Thyroid gland (tissue), 4 donors: ENCODE data around the gene TESK2. TPM values are rescaled to one million over a fixed set of nuclear protein-coding genes. Genes with fewer than 3 reads are reported as not detected.

Experiments used
- DNase-seq, 2 donors: peaks; one replicate each; pipeline ENCODE4 v3.0.0-alpha.2; 2019
- H3K27ac ChIP-seq, 3 donors: fragments of 200-600 bp; sonication (generic); 1 replicate in 2 of 3; 2 replicates in 1 of 3; pipeline ENCODE4 v1.5.1; 2016 to 2019; ENCODE audit warnings: mild to moderate bottlenecking in 1 of 3, moderate library complexity in 1 of 3
- H3K27me3 ChIP-seq: fragments of 200-600 bp; sonication (generic); one replicate; pipeline ENCODE4 v1.5.1; 2019
- H3K36me3 ChIP-seq, 2 donors: fragments of 200-600 bp; sonication (generic); one replicate each; pipeline ENCODE4 v1.5.1; 2016 to 2019
- H3K4me1 ChIP-seq, 2 donors: fragments of 200-600 bp; sonication (generic); one replicate each; pipeline ENCODE4 v1.5.1; 2017 to 2019
- H3K4me3 ChIP-seq, 3 donors: fragments of 200-600 bp; sonication (generic); replicated peaks in 1 of 3; 1 replicate in 2 of 3; 2 replicates in 1 of 3; pipeline ENCODE4 v1.5.1; 2016; ENCODE audit warnings: mild to moderate bottlenecking in 1 of 3
- H3K9me3 ChIP-seq: fragments of 200-600 bp; sonication (generic); one replicate; pipeline ENCODE4 v1.5.1; 2017
- POLR2A ChIP-seq, 2 donors: fragments of 450-650 bp; IDR thresholded peaks; one replicate each; pipeline ENCODE4 v1.6.1; 2017; ENCODE audit warnings: antibody characterized with exemption in 2 of 2, mild to moderate bottlenecking in 2 of 2, moderate library complexity in 1 of 2
- WGBS, 2 donors: methylation state at CpG; one replicate each; pipeline ENCODE4 v1.1.5; 2017; 5-methylcytosine and 5-hydroxymethylcytosine counted together
- intact Hi-C: fragments of 100-400 bp; cut with DNase I; formaldehyde crosslinking; loops from one replicate; pipeline ENCODE4 v1.15.1; 2023
- total RNA-seq, 4 donors: library from RNA; depleted of rRNA; stranded (reverse); fragments of >200 nt; gene quantifications; one replicate each; pipeline ENCODE4 v1.2.3, GENCODE V29; 2016
- TF ChIP-seq, protein P1 (sequence below), 6 experiments: fragments of 200-600 bp in 3 of 6; fragments of 450-650 bp in 3 of 6; sonication (generic) in 3 of 6; IDR thresholded peaks; one replicate each; pipeline ENCODE4 v1.5.1; 2016 to 2019; ENCODE audit warnings: antibody characterized with exemption in 6 of 6, mild to moderate bottlenecking in 2 of 6, inconsistent platforms in 1 of 6, moderate library complexity in 1 of 6

TESK2 gene
- total RNA-seq, 4 donors from 2014 or later: 4.8 to 5.7 (median 5.5) TPM

DNA sequence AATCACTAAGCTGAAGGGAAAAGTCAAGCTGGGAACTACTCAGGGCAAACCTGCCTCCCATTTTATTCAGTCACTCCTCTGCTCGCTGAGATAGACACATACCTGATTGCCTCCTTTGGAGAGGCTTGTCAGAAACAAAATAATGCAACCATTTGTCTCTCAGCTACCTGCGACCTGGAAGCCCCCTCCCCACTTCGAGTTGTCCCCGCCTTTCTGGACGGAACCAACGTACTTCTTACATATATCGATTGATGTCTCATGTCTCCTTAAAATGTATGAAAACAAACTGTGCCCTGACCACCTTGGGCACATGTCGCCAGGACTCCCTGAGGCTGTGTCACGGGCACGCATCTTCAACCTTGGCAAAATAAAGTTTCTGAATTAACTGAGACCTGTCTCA is 185.7 kb downstream of the TESK2 start:
- Histone ChIP-seq H3K4me3 (no peak overlapping the region), H3K36me3 (no peaks in the 10 kb centered on the region), H3K9me3 (no peaks in the 10 kb centered on the region), H3K4me1 (peaks cover 8 to 13% of the 10 kb centered on the region in 2 donors), H3K27ac (peak overlapping the region in 1 of 3 donors; percentile 85), H3K27me3 (no peaks in the 10 kb centered on the region)
- no peak for TF ChIP-seq POLR2A (IDR thresholded peaks at IDR 0.05)
- TF ChIP-seq, protein P1, sequence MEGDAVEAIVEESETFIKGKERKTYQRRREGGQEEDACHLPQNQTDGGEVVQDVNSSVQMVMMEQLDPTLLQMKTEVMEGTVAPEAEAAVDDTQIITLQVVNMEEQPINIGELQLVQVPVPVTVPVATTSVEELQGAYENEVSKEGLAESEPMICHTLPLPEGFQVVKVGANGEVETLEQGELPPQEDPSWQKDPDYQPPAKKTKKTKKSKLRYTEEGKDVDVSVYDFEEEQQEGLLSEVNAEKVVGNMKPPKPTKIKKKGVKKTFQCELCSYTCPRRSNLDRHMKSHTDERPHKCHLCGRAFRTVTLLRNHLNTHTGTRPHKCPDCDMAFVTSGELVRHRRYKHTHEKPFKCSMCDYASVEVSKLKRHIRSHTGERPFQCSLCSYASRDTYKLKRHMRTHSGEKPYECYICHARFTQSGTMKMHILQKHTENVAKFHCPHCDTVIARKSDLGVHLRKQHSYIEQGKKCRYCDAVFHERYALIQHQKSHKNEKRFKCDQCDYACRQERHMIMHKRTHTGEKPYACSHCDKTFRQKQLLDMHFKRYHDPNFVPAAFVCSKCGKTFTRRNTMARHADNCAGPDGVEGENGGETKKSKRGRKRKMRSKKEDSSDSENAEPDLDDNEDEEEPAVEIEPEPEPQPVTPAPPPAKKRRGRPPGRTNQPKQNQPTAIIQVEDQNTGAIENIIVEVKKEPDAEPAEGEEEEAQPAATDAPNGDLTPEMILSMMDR (IDR thresholded peaks at IDR 0.05): no peak
- intact Hi-C loops: no loop called here
- DNase-seq: no peak
- 90 to 92% methylated on average over 10 of the region's 10 CpGs for WGBS, 2 donors

DNA sequence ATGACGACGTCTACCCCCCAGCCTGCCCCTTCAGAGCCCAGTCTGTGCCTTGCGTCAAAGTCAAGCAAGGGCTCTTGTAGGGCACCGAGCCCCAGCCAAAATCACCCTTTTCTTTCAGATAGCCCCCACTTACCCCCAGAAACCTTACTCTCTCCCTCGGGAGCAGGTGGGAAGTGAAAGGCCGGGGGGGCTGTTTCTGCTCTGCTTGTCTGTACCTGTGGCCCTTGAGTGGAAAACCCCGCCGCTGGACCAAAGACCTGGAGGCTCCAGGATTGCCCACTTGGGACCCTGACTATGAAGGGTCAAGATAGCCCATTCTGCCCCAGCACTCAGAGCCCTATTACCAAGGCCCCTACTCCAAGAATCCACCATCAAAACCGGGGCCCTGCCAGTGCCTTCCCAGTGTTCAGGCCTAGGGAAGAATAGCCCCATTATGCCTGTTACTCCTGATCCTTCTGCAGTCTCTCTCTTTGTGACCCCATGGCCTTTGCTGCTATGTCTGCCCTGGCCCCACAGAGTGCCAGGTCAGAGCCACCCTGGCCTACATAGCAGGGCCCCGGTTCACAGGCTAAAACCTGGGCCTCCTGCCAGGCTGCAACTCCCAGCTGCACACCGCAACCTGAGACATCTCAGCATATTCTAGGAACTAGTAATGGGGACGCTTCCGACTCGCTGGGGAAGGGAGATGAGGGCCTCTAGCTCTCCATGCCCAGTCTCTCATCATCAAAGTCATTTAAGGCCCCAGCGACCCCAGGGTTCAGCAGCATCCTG is 186.5 kb downstream of the TESK2 start:
- intact Hi-C loops: loop anchor here (5.0 kb wide), 1 partner anchor 188 kb away; the partner anchor contains the start of gene TESK2
- H3K4me3 ChIP-seq: peak overlapping the region; percentile 16 to 49 (median 47)
- WGBS, 2 donors: 23 to 42% methylated on average over 8 to 15 of the region's 15 CpGs
- TF ChIP-seq POLR2A (IDR thresholded peaks at IDR 0.05): no peak
- TF ChIP-seq, protein P1 (IDR thresholded peaks at IDR 0.05): no peak
- H3K27ac ChIP-seq: peak overlapping the region; percentile 85 to 88 (median 86)
- H3K27me3 ChIP-seq: no peaks in the 10 kb centered on the region
- H3K4me1 ChIP-seq: peaks cover 8 to 15% of the 10 kb centered on the region in 2 donors
- H3K9me3 ChIP-seq: no peaks in the 10 kb centered on the region
- DNase-seq: peak; percentile 64 to 70
- no peaks in the 10 kb centered on the region for H3K36me3 ChIP-seq

DNA sequence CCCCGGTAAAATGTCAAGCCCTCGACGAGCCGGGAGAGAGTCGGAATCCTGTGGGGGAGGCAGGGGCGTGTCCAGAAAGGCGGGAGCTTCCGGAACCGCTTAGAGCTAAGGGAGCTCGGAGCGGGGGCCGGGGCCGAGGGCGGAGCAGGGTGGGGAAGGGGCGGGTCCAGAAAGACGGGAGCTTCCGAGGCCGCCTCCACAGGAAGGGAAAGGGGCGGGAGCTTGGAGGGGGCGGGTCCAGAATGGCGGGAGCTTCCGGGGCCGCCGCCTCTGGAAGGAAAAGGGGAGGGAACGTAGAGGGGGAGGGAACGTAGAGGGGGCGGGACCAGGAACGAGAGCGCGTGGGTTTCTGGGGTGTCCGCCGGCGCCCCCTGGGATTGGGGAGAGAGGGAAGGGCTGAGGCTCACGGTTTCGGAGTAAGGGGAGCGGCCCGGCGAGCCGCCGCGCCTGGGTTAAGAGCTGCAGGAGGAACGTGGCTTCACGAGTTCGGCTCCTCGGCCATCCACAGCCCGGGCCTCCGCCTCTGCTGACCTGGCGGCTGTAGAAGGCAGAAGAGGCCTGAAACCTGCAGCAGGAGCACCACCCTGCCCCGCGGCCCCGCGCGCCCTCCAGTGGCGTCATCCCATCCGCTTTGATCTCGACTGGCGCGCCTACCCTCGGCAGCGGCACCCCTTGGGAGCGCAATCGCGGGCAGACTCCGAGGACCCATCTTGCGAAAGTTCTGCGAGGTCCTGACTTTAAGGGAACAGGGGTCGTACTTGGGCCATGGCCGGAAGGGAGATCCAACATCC is 187.2 kb downstream of the TESK2 start:
- no peaks in the 10 kb centered on the region for H3K9me3 ChIP-seq
- H3K4me3 ChIP-seq: peak overlapping the region; percentile 16 to 49 (median 47)
- intact Hi-C loops: loop anchor here (5.0 kb wide), 1 partner anchor 189 kb away; the partner anchor contains the start of gene TESK2
- peak; percentile 99 for DNase-seq
- no peaks in the 10 kb centered on the region for H3K36me3 ChIP-seq
- 0% methylated on average over 34 to 40 of the region's 68 CpGs for WGBS, 2 donors
- peaks cover 8 to 15% of the 10 kb centered on the region in 2 donors for H3K4me1 ChIP-seq
- H3K27ac ChIP-seq: peak overlapping the region; percentile 85 to 88 (median 86)
- TF ChIP-seq, protein P1 (IDR thresholded peaks at IDR 0.05): peak; percentile 22 to 77 (median 64)
- peak in 1 of 2 donors; percentile 77 for TF ChIP-seq POLR2A (IDR thresholded peaks at IDR 0.05)
- no peaks in the 10 kb centered on the region for H3K27me3 ChIP-seq

DNA sequence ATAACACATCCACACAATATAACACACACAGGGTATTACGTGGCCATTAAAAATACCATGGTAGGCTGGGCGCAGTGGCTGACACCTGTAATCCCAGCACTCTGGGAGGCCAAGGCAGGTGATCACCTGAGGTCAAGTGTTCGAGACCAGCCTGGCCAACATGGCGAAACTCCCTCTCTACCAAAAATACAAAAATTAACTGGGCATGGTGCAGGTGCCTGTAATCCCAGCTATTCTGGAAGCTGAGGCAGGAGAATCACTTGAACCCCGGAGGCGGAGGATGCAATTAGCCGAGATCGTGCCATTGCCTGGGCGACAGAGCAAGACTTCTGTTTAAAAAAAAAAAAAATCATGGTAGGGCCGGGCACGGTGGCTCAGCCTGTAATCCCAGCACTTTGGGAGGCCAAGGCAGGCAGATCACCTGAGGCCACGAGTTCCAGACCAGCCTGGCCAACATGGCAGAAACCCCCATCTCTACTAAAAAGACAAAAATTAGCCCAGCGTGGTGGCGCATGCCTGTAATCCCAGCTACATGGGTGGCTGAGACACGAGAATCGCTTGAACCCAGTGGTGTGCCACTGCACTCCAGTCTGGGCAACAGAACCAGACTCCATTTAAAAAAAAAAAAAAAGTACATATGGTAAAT is 188.3 kb downstream of the TESK2 start:
- no peaks in the 10 kb centered on the region for H3K27me3 ChIP-seq
- H3K4me3 ChIP-seq: peak overlapping the region in 1 of 3 donors; percentile 38
- H3K4me1 ChIP-seq: peaks cover 8 to 15% of the 10 kb centered on the region in 2 donors
- intact Hi-C loops: loop anchor here (5.0 kb wide), 1 partner anchor 190 kb away; the partner anchor contains the start of gene TESK2
- no peaks in the 10 kb centered on the region for H3K9me3 ChIP-seq
- DNase-seq: peak in 1 of 2 donors; percentile 7
- WGBS, 2 donors: 84 to 89% methylated on average over 16 of the region's 16 CpGs
- peak overlapping the region; percentile 42 to 74 (median 67) for H3K27ac ChIP-seq
- H3K36me3 ChIP-seq: no peaks in the 10 kb centered on the region
- no peak for TF ChIP-seq POLR2A (IDR thresholded peaks at IDR 0.05)
- TF ChIP-seq, protein P1 (IDR thresholded peaks at IDR 0.05): no peak
